ENCODE results near the gene TMEM94. TPM values are rescaled to one million over a fixed set of nuclear protein-coding genes. Genes with fewer than 3 reads are reported as not detected.
"Not testable (repeated sequence)": the region's sequence is repeated elsewhere in the genome, so short reads cannot be mapped to it uniquely, and the experiment has no call there.

TMEM94 gene
- total RNA-seq, 1 experiment from 2014 or later: 61.4 TPM

- no peaks in the 10 kb centered on the region for H4K20me1 ChIP-seq (ENCODE audit: control insufficient read depth, insufficient read depth, insufficient read length)
- no peak overlapping the region for H3K27ac ChIP-seq (ENCODE audit: insufficient read length, low read depth, low read length)
- H4K5ac ChIP-seq (ENCODE audit: insufficient read length, low read depth, low read length): no peak overlapping the region
- no peak overlapping the region for H4K8ac ChIP-seq (replicated peaks; ENCODE audit: insufficient read length, low read depth, low read length)
- no peak overlapping the region for H2BK20ac ChIP-seq (ENCODE audit: low read depth, low read length, poor library complexity, severe bottlenecking)
- no peak overlapping the region for H3K4me3 Mint-ChIP-seq
- no peaks in the 10 kb centered on the region for H3K4me1 ChIP-seq (ENCODE audit: insufficient read depth, low read length)
- H3K9ac ChIP-seq (ENCODE audit: extremely low read depth, insufficient read length, low read length): no peak overlapping the region
- H3K4me1 Mint-ChIP-seq: peaks cover 13 to 24% of the 10 kb centered on the region in 2 experiments
- H3K23me2 ChIP-seq (ENCODE audit: insufficient read length, low read depth, low read length, poor library complexity, severe bottlenecking): no peaks in the 10 kb centered on the region
- no peaks in the 10 kb centered on the region for H3K27me3 ChIP-seq (ENCODE audit: insufficient read depth, low read length)
- H2BK15ac ChIP-seq (ENCODE audit: low read depth, low read length): no peak overlapping the region
- no peaks in the 10 kb centered on the region for H3K9me3 ChIP-seq (ENCODE audit: control insufficient read depth, low read depth, low read length)
- H3K4me2 ChIP-seq (ENCODE audit: insufficient read depth, insufficient read length, low read length): no peak overlapping the region
- H3K9me3 Mint-ChIP-seq: no peaks in the 10 kb centered on the region
- H2AFZ ChIP-seq (ENCODE audit: low read length): no peak overlapping the region
- no peak overlapping the region for H3K56ac ChIP-seq (ENCODE audit: insufficient read length, low read depth, low read length)
- no CpG with 5 or more reads among the region's 11 CpGs for WGBS (ENCODE audit: extremely low coverage, insufficient read length, low lambda C conversion rate)
- no peak overlapping the region for H4K91ac ChIP-seq (ENCODE audit: insufficient read length, low read depth, low read length)
- no peak overlapping the region for H3K18ac ChIP-seq (ENCODE audit: insufficient read length, low read depth, low read length)
- H3K27ac Mint-ChIP-seq: peak overlapping the region in 2 of 3 experiments; percentile 34 to 86; a peak in 3 of 7 replicates
- H3K27me3 Mint-ChIP-seq (ENCODE audit: low read depth): no peaks in the 10 kb centered on the region
- TF ChIP-seq CTCF (conservative IDR thresholded peaks at IDR 0.05): no peak
- no peak overlapping the region for H3K4ac ChIP-seq (ENCODE audit: low read depth, low read length)
- no peak for DNase-seq
- H2AK5ac ChIP-seq (ENCODE audit: insufficient read length, low read length): no peak overlapping the region
- no peaks in the 10 kb centered on the region for H3K79me2 ChIP-seq (ENCODE audit: insufficient read depth, low read length)
- no peak overlapping the region for H3K14ac ChIP-seq (ENCODE audit: insufficient read depth, low read length)
- H3K23ac ChIP-seq (ENCODE audit: insufficient read length, low read depth, low read length): no peak overlapping the region
- H3K36me3 Mint-ChIP-seq (ENCODE audit: insufficient read depth in 1 of 3, low read depth in 3 of 3): peaks cover 5 to 18% (median 14%) of the 10 kb centered on the region in 3 experiments; a peak in 5 of 7 replicates
- H3T11ph ChIP-seq (ENCODE audit: low read length): no peak overlapping the region
- H2BK12ac ChIP-seq (ENCODE audit: insufficient read length, low read depth, low read length): no peak overlapping the region
- H3K79me1 ChIP-seq (ENCODE audit: insufficient read depth, low read depth, low read length, poor library complexity, severe bottlenecking): no peaks in the 10 kb centered on the region
- no peak overlapping the region for H2BK120ac ChIP-seq (ENCODE audit: low read depth, low read length, poor library complexity, severe bottlenecking)
- H2BK5ac ChIP-seq (ENCODE audit: insufficient read length, low read length): no peak overlapping the region
These were observed 20.5 kb downstream of the TMEM94 start for GRCh38 chr17:75476752-75477489.

GRCh38 chr17:75477490-75477862, 21.0 kb downstream of the TMEM94 start:
- not testable (repeated sequence) for H3K27ac ChIP-seq (ENCODE audit: insufficient read length, low read depth, low read length); H3K23ac ChIP-seq (ENCODE audit: insufficient read length, low read depth, low read length); H3K4ac ChIP-seq (ENCODE audit: low read depth, low read length); H3K18ac ChIP-seq (ENCODE audit: insufficient read length, low read depth, low read length); H2BK20ac ChIP-seq (ENCODE audit: low read depth, low read length, poor library complexity, severe bottlenecking); H4K91ac ChIP-seq (ENCODE audit: insufficient read length, low read depth, low read length); H3K79me2 ChIP-seq (ENCODE audit: insufficient read depth, low read length); H3K4me1 ChIP-seq (ENCODE audit: insufficient read depth, low read length); H3T11ph ChIP-seq (ENCODE audit: low read length); H3K14ac ChIP-seq (ENCODE audit: insufficient read depth, low read length); H3K9me3 ChIP-seq (ENCODE audit: control insufficient read depth, low read depth, low read length); H2BK5ac ChIP-seq (ENCODE audit: insufficient read length, low read length); H3K9me3 Mint-ChIP-seq; H4K20me1 ChIP-seq (ENCODE audit: control insufficient read depth, insufficient read depth, insufficient read length); H2BK15ac ChIP-seq (ENCODE audit: low read depth, low read length); H3K4me3 Mint-ChIP-seq; H4K5ac ChIP-seq (ENCODE audit: insufficient read length, low read depth, low read length); H3K27me3 ChIP-seq (ENCODE audit: insufficient read depth, low read length); H2BK12ac ChIP-seq (ENCODE audit: insufficient read length, low read depth, low read length); H3K23me2 ChIP-seq (ENCODE audit: insufficient read length, low read depth, low read length, poor library complexity, severe bottlenecking); H3K27me3 Mint-ChIP-seq (ENCODE audit: low read depth); H3K79me1 ChIP-seq (ENCODE audit: insufficient read depth, low read depth, low read length, poor library complexity, severe bottlenecking); H3K56ac ChIP-seq (ENCODE audit: insufficient read length, low read depth, low read length); H2AK5ac ChIP-seq (ENCODE audit: insufficient read length, low read length); H2AFZ ChIP-seq (ENCODE audit: low read length); H3K9ac ChIP-seq (ENCODE audit: extremely low read depth, insufficient read length, low read length); H2BK120ac ChIP-seq (ENCODE audit: low read depth, low read length, poor library complexity, severe bottlenecking); DNase-seq; H3K4me2 ChIP-seq (ENCODE audit: insufficient read depth, insufficient read length, low read length); H4K8ac ChIP-seq (replicated peaks; ENCODE audit: insufficient read length, low read depth, low read length)
- H3K27ac Mint-ChIP-seq: peak overlapping the region in 2 of 3 experiments; percentile 48 to 49; a peak in 2 of 7 replicates
- peaks cover 13 to 24% of the 10 kb centered on the region in 2 experiments for H3K4me1 Mint-ChIP-seq
- H3K36me3 Mint-ChIP-seq (ENCODE audit: insufficient read depth in 1 of 3, low read depth in 3 of 3): peaks cover 5 to 13% (median 12%) of the 10 kb centered on the region in 3 experiments; a peak in 5 of 7 replicates
- WGBS (ENCODE audit: extremely low coverage, insufficient read length, low lambda C conversion rate): no CpG with 5 or more reads among the region's 11 CpGs
